HG03135 (cell line): ENCODE measurements around the gene NLRC5.

Experiments used
- ATAC-seq: cut with Tn5 transposase; IDR thresholded peaks from one replicate; pipeline ENCODE4 v1.9.1; 2021; ENCODE audit warnings: mild to moderate bottlenecking, moderate library complexity; ENCODE audit not compliant: unreplicated experiment

Gene NLRC5

DNA sequence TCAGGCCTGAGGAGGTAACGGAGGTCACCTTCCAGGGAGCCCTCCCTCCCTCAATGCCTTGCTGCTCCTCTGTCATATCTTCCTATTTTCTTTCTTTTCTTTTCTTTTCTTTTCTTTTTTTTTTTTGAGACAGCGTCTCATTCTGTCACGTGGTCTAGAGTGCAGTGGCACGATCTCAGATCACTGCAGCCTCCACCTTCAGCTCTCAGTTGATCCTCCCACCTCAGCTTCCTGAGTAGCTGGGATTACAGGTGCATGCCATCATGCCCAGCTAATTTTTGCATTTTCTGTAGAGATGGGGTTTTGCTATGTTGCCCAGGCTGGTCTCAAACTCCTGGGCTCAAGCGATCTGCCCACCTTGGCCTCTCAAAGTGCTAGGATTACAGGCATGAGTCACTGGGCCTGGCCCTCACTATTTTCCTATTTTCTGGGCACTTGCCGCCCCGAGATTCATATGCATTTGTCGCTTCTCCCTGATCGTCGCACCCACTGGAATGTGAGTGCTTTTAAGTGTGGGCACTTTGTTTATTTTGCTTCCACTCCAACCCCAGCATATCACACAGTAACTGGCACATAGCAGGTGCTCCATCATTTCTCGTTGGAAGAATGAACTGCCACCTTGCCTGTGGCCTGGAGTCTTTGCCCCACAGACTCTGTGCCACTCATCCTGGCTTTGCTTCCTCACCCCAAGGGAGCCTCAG is 134.8 kb downstream of the NLRC5 start:
- no peak for ATAC-seq

DNA sequence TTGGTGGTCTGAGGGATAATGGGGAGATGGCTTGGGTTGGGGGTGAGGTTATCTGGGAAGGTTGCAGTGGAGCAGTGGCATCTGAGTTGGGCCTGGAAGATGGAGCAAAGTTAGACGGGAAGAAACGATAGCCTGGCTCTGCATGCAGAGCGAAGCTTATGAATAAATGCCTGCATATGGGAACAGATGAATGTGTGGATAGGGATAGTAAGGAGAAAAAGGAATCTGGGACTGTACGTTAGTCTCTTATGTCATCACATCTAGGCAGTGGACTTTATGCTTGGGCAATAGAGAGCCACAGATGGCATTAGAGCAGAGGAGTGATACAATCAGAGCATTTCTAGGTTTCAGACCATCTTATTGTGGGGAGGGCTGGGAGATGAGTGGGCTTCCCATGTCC is 136.0 kb downstream of the NLRC5 start:
- ATAC-seq = no peak

DNA sequence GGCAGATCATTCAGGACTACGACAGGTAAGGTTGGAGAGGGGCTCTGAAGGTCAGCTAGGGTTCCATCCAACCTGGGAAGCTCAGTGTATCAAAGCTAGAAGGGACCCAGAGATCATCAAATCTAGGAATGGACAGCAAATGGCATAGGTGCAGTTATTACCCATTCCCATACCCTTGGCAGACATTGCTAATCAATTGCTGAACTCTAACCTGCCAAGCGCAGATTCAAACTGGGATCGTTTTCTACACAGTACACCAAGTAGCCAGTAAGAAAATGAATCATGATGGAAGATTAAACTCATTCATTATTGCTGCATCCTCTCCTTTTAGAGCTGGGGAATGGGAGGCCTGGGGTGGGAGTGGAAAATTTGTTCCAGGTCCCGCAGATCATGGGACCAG is 136.6 kb downstream of the NLRC5 start:
- no peak for ATAC-seq

DNA sequence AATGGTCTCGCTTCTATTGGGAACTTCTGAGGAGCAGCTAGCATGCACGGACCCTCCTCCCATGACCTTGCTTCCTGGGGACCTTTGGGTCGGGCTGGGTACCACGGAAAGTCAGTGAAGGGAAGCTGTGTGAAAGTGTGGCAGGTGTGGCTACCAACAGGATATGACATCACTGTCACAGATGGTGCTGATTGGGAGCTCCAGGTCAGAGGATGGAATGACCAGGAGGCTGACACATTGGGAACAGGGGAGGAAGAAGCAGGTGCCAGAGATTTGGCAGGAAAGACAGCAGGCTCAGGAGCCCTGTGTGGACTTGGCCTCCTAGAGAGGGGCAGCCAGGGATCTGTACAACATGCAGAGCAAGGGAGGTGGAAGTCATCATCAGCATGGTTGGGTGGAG is 137.1 kb downstream of the NLRC5 start:
- ATAC-seq = no peak

DNA sequence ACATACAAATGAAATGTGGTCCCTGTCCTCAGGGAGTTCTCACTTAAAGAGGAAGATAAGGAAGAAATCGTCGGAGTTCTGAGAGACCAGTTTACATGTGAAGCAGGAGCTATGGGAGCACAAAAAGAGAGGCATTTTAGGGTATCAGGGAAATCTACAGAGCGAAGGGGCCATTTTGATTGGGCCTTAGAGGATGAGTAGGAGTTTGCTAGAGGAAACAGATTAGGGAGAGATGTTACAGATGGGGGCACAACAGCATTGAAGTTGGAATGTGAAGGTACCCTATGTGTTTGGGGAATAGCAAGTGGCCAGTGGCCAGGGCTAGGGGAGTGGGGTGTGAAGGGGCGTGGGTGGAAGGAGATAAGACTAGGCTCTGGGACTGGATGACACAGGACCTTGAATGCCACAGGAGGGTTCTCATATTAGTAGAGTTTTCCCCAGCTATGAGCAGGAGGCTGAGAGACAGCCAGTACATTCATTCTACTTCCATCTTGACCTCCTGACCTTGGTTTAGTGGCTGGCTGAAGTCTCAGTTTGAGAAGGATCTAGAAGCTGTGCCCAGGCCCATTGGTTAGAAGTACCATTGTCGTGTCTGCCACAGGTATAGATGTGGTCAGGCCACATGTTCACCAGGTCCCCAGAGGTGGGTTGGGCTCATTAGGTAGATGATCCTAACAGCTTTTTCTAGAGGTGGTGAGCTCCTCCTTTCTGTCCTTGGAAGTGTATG is 137.8 kb downstream of the NLRC5 start:
- no peak for ATAC-seq

DNA sequence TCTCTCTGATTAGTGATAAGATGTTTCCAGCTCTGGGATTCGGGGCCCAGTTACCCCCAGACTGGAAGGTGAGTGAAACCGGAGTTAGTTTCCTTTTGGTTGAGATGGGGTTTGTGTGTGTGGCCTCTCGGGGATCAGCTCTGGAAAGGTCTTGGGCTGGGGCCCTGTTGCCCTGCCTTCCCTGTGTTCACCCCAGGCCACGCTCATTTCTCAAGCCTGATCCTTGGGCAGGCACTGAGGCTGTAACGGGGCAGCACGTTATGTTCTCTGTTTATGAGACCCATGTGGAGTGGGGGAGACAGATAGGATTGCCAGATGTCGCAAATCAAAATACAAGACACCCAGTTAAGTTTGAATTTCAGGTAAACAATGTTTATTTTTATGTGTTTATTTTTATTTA is 138.5 kb downstream of the NLRC5 start:
- no peak for ATAC-seq

DNA sequence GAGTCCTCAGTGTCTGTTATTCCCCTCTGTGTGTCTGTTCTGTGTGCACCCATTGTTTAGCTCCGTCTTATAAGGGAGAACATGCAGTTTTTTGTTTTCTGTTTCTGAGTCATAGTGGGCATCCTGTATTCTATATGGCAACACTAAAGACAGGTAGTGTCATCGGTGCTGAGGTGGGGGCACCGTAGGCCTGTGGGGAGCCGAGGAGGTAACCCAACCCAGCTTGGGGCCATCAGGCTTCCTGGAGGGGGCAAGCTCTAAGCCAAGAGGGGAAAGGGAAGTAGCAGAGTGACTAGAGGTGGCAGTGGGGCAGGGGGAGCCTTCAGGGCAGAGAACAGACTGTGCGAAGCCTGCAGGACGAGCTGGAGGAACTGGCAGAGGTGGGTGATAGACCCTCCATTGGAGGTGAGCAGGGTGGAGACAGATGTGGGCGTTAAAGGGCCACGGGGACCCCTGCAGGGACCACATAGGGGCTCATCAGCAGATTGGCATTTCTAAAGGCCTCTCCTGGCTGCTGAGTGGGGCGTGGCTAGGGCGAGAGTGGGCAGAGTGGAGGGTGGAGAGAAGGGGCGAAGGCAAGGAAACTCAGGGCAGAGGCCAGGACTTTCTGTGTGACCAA is 139.5 kb downstream of the NLRC5 start:
- ATAC-seq = no peak

DNA sequence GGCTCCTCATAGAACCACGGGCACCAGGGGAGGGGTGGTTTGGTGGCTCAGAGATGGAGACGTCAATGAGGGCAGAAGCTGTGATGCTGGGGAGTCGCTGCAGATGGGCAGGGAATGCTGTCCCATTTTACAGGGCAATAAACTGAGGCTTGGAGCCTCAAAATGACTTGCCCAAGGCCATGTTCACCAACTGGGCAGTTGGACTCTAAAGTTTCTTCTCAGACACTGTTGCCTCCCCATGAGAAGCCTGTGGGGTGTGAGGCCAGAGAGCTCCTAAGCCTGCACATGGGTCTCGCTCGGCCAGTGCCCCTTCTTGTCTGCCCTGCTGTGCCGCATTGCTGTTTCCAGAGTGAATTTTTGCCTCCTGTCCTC is 141.6 kb downstream of the NLRC5 start:
- no peak for ATAC-seq

DNA sequence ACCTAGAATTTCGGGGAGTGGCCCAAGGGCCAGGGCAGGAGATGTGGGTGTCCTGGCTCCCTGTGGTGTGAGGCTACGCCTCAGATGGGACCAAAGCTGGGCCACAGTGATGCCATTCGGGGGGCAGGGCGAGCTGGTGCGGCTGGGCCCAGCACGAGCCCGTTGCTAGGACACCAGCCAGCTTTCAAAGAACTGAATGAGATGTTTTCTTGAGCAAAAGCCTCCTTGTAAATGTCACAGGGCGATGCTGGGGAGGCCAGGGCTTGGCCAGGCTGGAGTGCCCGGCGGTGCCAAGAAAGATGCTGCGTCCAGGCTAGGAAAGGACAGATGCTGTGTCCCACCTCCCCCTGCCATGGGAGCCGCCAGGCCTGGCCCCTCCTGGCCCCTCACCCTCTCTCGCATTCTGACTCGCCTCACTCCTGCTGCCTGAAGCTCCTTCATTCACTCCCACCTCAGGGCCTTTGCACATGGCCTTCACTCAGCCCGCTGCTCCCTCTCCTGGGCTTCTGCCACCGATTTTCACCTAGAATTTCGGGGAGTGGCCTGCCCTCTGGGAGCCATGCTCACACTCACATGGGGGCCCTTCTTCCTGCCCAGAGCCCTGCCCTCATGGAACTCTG is 142.1 kb downstream of the NLRC5 start:
- ATAC-seq = no peak

DNA sequence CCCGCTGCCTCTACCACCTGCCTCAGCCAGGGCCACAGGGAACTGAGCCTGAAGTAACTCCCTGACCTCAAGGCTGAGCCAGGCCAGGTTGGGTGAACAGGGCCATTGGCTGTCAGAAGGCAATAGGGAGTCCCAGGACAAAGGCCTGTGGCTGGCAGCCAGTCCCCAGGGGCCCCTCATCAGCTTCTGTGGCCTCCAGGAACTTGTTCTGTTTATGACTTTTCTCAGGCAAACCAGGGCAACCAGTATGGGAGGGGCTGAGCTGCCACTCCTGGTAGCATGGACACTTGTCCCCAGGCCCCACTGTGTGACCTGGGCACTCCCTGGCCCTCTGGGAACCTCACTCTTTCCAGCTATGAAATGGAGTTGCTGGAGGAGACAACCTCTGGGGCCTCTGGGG is 143.1 kb downstream of the NLRC5 start:
- no peak for ATAC-seq

DNA sequence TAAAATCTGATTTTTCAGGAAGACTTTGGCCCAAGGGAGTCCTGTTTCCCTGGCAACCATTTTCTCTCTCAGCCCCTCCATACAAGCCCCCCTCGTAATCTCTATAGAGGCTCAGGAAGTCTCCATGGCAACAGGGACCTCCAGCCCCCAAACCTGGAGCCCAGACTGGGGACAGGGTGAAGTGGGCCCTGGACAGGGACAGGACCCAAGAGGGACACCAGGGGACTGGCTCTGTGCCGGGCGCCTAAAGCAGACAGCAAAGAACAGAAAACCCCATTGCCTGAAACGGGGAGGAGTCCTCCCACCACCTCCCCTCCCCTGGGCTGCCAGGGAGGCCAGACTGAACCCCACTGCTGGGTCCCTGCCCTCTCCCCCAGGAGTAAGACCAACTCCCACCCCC is 143.7 kb downstream of the NLRC5 start:
- ATAC-seq = no peak
